CD4-positive, alpha-beta T cell treated with Interleukin-2 at 100 ng/mL for 4 hours (primary cell): ENCODE results near the gene MESP2.
"Not testable (repeated sequence)": the region's sequence is repeated elsewhere in the genome, so short reads cannot be mapped to it uniquely, and the experiment has no call there.

Experiments used
- DNase-seq: peaks from one replicate; pipeline ENCODE4 v3.0.0-alpha.2; 2020; ENCODE audit warnings: low spot score

The MESP2 gene

DNA sequence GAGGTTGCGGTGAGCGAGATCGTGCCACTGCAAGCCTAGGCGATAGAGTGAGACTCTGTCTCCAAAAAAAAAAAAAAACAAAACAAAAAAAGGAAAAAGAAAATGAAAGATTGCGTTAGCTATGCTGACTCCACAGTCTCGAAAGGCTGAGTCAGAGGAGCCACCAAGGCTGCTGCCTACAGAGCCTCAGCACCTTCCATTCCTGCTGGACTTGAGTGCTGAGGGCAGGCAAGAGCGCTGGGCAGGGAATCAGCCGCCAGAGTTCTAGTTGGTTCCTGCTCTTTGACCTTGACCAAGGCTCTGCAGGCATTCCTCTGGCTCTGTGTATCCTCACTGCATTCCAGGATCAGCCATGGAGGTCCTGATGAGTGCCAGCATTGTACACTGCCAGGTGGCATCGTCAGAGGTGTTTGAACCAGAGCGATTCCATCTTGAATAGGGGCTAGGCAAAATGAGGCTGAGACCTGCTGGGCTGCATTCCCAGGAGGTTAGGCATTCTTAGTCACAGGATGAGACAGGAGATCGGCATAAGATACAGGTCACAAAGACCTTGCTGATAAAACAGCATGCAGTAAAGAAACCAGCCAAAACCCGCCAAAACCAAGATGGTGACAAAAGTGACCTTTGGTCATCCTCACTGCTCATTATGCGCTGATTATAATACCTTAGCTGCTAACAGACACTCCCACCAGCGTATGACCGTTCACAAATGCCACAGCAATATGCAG, 5.9 kb downstream of the MESP2 start:
- no peak for DNase-seq

DNA sequence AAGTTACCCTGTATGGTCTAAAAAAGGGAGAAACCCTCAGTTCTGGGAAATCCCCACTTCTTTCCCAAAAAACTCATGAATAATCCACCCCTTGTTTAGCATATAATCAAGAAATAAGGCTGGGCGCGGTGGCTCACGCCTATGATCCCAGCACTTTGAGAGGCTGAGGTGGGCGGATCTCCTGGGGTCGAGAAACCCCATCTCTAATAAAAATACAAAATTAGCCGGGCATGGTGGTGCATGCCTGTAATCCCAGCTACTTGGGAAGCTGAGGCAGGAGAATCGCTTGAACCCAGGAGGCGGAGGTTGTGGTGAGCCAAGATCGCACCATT, 6.5 kb downstream of the MESP2 start:
- DNase-seq: not testable (repeated sequence)

DNA sequence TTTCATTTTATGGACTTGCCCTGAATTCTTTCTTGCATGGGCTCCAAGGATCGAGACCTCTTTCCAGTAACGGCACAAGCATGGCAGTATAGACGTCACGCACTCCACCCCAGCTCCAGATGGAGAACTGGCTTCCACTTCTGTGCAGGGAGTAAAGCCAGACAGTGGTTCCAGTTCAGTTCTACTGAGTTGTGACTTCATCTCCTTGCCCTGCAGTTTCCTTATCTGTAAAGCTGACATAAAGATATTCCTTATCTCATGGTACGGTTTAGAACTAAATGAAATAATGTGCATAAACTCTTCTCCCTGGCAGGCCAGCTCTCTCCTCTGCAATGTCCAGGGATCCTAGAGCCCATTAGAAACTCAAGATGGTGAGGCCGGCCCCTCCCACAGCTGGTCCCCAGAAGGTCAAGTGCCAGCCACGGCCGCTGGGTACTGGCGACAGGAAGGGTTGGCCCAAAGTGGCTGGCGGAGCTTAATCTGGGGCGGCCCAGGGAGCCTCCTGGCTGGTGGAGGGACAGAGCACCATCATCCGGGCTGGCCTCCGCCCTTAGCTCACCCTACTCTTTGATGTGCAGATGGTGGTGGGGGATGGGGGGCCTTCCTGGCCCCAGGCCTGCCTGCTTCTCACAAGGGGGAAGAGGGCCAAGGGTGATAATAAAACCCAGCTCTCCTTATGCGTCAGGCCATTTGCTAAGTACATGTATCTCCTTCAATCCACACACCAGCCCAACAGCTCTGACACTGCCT, 7.2 kb downstream of the MESP2 start:
- DNase-seq: no peak

DNA sequence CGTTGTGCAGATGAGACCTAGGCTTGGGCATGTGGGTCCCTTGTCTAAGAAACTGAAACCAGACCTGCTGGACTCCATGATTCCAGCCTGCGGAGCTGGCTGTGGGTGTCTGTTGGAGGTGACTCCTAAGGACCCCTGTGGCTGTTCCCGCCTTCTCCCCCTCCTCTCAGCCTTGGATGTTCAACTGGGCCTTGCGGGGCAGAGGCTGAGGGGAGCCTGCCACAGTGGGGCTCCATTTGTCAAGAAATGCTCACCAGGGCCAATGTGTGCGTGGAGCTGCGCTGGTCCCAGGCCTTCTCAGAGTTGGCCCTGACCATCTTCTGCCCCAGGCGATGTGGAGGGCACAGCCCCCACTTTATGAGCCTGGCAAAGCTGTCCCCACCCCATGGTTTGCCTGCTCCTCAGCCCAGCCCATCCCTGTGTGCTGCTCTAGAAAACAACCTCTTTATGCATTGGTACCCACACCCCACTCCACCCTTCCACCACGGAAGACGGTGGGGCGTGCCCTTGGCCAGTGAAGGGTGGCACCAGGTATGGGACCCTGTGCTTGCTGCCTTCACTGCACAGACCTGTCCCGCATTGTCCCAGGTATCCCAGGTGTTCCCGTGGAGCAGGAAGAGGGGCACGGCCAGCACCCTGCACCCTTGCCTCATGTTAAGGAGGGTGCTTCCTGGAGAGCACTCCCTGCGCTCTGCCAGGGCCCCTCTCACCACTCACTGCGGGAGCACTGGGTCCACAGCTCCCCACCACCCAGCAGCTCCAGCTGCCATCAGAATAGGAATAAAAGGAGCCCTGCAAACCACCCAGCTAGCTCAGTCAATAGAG, 7.9 kb downstream of the MESP2 start:
- no peak for DNase-seq

DNA sequence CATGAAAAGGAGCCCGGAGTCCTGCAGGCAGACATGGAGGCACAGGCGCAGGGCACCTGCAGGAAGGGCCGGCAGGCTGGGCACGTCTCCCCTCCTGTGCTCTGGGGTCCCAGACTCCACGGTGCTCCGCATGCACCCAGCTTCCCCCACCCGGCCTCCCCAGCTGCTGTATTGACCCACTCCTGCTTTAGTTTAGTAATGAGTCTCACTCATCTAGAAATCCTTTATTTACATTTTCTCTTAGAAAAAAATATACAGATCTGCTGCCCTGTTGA, 8.5 kb downstream of the MESP2 start:
- no peak for DNase-seq

DNA sequence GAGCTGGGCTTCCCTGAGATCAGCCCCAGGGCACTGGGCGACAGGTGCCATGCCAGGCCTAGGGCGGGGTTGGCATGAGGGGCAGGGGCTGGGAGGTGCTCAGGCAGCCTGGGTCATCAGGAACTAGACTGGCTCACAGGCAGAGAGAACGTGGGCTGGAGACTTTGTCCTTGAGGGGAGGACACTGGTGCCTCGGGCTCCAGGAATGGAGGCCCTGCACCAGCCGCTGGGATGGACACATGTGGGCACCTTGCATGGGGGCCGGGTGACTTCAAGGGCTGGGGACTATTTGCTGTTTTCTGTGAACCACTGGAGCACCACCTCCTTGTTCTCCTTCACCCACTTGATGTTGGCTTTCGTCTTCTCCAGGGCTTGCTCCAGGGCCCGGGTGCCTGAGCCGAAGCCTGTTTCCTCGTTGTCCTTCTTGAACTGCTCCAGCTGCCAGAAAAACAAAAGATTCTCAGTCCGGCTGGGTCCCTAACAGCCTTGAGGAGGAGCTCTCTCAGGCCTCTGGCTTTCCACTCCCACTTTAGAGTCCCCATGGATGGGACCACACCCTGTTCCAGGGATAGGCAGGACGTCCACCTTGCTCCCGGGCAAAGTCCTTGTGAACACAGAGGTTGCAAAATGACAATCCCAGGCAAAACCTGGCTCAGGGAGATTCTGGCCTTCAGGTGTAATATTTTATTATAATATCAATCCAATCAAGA, 9.1 kb downstream of the MESP2 start:
- no peak for DNase-seq

DNA sequence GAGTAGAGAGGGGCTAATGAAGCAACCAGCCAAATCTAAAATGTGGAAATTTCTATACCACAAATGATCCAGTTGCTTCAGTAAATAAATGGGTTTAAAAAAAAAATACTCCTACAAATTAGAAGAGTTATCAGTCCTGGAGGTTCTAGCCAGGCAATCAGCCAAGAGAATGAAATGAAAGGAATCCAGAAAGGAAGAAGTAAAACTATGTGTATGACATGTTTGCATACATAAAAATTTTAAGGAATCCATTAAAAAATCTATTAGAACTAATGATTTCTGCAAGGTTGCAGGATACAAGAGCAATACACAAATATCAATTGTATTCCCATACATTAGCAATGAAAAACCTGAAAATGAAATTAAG, 9.6 kb downstream of the MESP2 start:
- DNase-seq: no peak

DNA sequence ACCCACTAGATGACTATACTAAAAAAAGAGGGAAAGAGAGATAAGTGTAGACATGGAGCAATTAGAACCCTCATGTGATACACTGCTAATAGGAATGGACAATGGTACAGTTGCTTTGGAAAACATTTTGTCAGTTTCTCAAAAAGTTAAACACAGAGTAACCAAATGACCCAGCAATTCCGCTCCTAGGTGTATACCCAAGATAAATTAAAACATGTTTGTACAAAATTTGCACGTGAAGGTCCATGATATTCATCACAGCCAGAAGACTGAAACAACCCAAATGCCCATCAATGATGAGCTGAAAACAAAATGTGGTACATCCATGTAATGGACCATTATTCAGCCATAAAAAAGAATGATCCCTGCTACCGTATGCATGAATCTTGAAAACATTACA, 11.8 kb downstream of the MESP2 start:
- DNase-seq: no peak

DNA sequence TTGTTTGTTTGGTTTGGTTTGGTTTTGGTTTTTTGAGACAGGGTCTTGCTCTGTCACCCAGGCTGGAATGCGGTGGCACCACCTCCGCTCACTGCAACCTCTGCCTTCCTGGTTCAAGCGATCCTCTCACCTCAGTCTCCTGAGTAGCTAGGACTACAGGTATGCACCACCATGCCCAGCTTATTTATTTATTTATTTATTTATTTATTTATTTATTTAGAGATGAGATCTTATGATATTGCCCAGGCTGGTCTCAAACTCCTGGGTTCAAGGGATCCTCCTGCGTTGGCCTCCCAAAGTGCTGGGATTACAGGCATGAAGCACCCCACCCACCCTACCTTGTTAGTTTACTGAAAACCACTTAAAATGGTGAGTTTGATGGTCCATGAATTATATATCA, 12.5 kb downstream of the MESP2 start:
- DNase-seq: not testable (repeated sequence)

DNA sequence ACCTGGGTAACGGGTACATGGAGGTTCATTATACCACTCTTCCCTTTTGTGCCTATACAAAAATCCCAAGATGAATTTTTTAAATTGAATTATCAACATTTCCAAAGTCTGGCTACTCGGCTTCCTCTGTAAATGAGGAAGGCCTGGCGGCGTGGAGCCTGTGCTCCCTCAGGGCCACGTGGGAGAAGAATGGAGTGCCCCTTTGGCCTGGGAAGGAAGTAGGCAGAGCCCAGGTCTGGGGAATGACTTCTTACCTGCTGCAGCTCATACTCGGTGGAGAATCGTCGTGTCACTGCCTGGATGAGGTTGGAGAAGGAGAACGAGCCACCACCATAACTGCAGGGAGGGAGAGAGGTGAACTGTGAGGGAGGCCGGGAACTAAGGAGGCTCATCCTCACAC, 14.1 kb downstream of the MESP2 start:
- no peak for DNase-seq

DNA sequence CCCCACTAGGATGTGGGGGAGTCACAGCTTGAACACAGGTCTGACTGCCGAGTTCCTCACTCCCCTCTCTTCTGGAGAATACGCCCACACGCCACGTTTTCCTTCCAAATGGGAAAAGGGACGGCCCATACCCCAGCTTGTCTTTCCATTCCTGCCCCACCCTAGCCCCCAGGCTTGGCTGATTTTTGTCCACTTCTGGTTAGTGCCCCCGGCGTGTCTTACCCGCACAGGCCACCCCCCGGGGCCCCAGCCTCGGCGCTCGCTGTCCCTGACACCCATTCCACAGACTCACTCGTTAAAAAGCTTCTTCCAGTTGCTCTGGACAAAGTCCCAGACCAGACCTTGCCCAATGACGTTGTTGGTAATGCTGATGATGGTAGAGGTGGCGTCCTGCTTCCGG, 14.5 kb downstream of the MESP2 start:
- DNase-seq: no peak

DNA sequence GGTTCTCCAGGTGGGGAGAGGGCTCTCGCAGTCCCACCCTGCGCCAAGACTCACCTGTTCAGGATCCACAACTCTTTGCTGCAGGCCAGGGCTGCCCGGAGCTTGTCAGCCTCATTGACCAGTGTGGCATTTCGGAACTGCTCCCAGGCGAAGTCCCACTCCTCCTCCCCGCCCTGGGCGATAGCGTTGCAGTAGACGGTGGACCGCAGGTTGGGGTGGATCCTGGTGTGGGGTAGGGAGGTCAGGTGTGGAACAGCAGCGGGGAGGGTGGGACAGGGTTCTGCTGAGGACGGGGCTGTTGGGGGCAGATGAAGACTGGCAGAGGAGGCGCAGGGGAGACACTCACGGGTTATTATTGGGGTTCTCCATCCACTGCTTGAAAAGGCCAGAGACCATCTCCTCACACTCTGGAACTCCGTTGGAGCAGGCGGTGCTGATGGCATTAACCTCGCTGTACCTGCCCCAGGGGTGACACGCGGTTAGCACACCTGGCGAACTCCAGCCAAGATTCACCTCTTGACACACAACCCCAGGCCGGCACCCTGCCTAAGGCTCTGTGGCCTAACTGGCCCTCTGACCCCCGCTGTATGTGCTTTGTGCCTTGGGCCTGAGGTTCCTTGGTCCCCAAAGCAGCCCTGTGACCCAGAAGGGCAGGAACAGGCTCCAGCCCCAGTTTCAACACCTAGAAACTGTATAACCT, 16.1 kb downstream of the MESP2 start:
- DNase-seq: no peak

DNA sequence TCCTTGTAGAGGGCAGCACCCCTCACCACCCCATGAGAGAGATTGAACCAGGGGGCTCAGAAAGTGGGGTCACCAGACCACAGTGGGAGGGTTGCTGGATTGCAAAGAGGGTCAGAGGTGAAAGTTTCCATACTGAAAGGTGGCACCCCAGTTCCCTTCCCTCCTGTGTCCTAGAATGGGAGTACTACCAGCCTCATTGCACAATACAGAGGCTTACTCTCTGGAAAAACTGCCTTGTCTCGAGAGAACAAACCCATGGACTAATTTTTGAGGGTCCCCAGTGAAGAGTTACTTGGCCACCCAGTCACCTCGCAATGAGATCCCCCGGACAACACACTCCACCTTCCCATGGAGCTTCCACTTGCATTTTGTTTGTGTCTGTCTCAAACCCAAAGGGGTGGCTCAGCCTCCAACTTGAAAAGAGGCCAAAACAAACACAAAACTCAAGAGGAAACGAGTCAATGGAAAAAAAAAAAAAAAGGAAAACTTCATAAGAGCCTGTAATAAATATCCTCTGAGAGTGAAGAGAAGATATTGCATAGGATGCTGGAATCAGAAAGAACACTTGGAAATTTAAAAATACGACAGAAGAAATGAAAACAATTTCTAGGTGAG, 18.6 kb downstream of the MESP2 start:
- no peak for DNase-seq

DNA sequence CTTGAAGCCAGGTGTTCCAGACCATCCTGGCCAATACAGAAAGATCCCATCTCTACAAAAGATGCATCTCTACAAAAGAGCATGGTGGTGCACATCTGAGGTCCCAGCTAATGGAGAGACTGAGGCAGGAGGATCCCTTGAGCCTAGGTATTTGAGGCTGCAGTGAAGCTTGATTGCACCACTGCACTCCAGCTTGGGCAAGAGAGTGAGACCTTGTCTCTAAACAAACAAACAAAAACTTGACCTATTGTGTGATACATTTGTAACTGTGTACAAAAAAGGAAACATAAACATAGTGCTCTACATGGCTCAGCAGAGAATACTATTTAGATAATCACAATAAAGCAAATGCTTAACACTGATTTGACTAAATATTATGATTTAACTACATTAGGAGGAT, 19.9 kb downstream of the MESP2 start:
- DNase-seq: no peak

DNA sequence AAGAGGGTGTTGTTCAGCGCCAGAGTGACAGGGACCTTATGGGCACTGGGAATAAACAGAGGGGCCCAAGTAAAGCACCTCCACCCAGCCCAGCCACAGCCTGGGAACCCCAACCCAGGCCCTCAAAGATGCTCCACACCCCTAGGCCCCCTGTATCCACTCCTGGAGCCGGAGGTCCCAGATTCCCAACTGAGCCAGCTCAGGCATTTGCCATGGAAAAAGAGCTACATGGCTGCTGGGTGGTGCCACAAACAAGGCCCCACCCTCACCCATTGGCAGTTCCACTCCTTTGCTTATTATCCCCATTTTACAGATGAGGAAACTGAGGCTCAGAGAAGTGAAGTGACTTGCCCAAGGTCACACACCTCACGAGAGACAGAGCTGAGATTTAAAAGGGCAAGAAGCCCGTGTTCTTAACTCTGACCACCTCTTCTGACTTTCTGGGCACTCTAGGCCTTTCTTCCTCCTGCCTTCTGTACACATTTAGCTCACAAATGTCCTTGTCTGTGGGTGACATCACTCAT, 21.6 kb downstream of the MESP2 start:
- DNase-seq: no peak

DNA sequence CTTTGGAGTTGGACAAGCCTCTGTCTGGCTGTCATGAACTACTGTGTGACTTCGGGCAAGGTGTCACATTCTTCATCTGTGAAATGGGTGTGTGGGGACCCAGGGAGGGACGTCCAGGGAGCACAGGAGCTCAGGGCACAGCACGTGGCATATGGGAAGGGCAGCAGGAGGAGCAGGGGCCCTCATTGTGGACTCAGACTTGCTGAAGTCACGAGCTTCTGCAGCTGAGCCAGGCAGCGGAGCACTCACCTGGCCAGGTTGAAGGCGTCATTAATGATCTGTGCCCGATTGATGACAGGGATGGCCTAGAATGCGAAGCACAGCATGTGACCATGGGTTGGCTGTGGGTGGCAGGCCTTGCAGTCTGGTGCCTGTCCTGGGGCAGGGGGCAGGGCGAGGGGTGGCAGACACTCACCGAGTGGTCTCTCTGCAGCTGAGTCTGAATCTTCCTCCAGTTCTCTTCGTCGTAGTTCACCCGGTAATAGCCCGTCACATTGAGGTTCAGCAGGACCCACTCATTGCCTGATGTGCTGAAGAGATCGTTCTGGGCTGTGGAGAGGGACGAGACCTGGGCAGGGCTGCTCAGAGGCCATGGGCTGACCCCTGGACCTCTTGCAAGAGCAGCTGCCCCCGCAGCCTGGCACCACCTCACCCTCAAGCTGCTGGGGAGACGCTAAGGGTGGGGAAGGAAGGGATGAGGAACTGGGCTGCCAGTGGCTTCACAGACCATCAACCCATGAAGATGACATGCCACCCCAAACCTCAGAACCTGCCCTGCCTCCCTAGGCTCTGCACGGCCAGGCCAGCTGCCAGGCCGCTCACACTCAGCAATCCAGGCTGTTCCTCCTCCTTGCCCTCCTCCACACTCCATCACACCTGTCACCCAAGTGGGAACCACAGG, 23.1 kb downstream of the MESP2 start:
- DNase-seq: no peak

DNA sequence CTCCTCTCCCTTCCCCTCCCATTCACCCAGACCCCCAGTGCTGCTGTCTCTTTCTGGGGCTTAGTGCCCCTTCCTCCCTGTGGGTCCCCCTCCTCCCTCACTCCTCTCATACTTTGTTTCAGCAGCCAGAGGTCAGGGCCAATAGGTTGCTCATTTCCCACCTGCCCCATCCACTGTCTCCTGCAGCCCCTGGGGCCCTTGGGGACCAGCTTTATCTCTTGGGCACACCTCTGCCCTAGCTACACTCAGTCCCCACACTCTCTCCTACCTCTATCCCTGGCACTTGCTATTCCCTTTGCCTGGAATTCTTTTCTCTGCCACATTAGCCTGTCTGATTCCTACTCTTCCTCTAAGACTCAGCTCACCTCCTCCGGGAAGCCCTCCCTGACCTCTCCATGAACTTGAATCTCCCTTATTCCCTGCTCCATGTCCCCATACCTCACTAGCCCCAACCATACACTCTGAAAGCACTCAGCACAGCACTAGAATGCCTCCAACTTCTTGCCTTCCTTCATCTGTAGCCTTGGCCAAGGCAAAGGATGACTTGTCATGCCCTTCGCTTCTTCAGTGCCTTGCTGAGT, 23.9 kb downstream of the MESP2 start:
- DNase-seq: no peak

DNA sequence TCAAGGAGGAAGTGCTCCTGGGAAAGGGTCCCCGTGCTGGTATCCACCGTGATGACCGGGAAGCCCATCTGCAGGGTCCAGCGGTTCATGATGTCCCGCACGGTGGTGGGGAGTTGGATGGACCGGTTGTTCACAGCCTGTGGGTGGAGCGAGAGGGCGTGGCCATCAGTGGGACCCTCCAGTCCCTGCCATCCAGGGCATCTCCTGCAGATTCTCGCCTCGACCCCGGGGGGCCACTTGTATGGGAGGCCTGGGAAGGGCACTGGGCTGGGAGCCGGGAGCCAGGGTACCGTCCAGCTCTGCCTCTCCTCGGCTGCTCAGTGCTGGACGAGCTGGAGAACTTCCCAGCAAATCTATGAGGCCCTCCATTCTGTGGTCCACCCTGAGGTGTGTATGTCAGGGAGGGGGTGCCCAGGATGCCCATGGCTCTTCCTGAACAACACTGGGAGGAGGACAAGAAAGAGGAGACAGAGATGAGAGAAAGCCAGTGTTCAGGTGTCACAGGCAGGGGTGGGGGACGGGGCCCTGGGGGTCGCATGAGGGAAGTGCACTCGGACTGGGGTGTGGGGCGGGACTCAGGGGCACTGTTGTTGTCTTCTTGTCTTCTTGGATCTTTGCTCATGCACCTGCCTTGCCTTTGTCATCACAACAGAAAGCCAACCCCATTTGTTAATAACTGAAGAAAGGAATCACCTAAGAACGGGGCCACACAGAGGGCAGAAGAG, 25.5 kb downstream of the MESP2 start:
- no peak for DNase-seq

DNA sequence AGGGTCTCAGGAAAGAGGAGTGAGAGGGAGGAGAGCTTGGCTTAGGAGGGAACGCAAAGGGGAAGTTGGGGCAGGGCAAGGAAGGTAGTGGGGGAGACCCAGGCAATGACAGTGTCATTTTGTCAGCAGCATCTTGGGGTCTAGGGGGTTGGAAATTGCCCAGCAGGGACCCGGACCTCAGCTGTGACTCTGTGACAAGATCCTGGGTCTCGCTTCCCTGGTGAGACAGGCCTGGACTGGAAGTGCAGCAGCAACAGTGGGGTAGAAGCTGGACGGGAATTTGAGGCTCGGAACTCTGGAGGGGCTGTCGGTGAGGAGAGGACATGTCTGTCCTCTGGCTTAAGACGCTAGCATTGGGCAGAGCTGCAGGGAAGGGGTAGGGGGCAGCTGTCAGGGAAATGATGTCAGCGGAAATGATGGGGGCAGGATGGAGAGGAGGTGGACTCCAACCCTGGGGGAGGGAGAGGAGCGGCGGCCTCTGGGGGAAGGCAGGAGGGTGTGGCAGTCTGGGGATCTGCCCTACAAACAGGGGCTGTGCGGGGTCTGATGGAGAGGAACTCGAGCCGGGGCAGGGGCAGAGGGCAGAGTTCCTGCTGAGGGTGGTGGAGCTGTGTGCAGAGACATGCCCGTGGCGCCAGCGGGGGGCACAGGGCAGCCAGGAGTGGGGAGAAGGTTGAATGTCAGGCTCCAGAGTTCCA, 26.2 kb downstream of the MESP2 start:
- no peak for DNase-seq
